NB4 (cell line): ENCODE data around the gene TRIP4.

Source experiments
- CTCF ChIP-seq: IDR thresholded peaks from one replicate; pipeline ENCODE4 v1.5.1; 2012; ENCODE audit warnings: low read depth, low read length
- MAX ChIP-seq: IDR thresholded peaks from 2 replicates; pipeline ENCODE4 v1.6.1; 2011; ENCODE audit warnings: low read depth, low read length
- MYC ChIP-seq: IDR thresholded peaks from 2 replicates; pipeline ENCODE4 v1.6.1; 2011; ENCODE audit warnings: low read depth, low read length
- POLR2A ChIP-seq: IDR thresholded peaks from 2 replicates; pipeline ENCODE4 v1.6.1; 2011; ENCODE audit warnings: mild to moderate bottlenecking; ENCODE audit not compliant: insufficient read length; ENCODE audit errors: extremely low read depth

GRCh38 chr15:64398575-64398974, 10.9 kb downstream of the TRIP4 start:
- TF ChIP-seq POLR2A (no peak), CTCF (no peak), MYC (no peak), MAX (no peak)
